Cerebellar nuclear complex (tissue), 1 donor: ENCODE results near the gene IFRD2.
"Not testable (repeated sequence)": the region's sequence is repeated elsewhere in the genome, so short reads cannot be mapped to it uniquely, and the experiment has no call there.

Experiments
- DNase-seq, 2 experiments: peaks; one replicate each; lab custom pipeline; 2025; lab: John Stamatoyannopoulos, UW

IFRD2 gene

DNA sequence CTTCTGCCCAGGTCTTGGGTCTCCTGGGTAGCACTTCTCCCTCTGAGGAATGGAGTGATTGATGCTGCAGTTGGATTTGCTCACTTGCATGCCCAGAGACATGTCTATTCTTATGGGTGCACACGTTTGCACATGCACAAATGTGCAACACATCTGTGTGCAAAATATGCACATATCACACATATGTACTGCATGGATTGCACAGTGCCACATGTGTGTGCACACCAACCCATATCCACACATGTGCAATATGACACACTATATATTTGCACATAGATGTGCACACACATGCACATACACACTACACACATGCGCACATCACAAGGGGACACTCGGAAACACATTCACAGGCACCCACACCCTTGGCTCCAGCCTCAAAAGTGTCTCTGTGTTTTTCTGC is 24.0 kb downstream of the IFRD2 start:
- DNase-seq: no peak

DNA sequence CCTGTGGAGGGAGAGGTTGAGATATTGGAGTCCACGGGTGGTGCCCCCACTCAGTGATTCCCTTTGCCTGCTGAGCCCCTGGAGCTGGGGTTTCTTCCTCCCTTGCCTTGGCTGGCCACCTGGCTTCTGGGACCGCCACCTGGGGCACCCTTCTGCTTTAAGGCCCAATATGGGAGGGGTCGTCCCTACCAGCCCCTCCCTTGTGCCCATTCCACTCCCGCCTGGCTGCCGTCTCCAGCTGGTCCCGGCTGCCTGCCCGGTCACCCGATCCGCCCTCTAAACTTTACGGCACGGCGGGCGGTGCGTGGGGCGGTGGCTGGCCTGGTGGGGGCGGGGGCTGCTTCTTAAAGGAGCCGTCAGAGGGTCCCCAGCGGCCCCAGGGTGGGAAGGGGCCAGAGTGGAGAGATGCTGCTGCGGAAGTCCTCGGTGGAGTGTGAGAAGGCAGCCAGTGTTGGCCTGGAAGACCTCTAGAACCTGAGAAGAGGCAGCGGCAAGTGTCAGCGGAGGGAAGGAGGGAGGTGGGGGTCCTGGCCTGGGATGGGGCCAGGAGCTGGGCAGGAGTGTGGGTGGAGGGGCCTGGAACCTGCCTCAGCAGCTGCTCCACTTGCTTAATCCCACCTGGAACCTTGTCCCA is 24.8 kb downstream of the IFRD2 start:
- no peak for DNase-seq

DNA sequence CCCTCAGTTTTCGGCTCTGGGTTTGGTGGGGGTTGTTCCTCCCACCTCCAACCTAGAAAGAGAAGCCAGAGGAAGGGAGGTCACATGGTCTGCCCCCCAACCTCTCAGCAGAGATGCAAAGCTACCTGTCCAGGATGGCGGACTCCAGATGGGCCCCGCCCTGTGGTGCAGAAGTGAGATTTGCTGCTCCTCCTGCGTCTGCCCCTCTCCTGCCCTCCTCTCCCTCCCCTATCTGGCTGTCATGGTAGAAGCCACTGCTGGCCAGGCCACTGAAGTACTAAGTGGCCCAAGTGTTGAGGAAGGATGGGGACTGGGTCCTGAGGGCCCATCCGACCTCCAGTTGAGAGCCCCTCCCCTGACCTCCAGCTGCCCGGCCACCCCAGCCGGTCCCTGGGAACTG is 25.4 kb downstream of the IFRD2 start:
- no peak for DNase-seq

DNA sequence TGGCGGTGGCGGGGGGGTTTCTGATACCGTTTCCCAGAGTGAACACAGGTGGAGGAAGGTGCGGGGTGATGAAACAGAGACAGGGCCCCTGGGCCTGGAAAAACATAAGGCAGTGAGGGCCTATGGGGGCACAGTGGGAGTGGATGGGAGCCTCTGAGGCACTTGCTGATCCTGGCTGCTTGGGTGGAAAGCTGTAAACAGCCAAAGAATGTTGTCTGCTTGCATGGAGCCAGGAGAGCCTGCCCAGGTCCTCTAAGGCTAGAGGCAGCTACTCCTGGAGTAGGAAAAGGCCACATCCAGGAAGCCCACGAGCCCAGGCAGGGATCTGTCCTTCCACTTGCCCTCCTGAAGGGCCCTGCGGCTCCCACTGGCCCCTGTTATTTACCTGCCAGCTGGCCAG is 26.2 kb downstream of the IFRD2 start:
- no peak for DNase-seq

DNA sequence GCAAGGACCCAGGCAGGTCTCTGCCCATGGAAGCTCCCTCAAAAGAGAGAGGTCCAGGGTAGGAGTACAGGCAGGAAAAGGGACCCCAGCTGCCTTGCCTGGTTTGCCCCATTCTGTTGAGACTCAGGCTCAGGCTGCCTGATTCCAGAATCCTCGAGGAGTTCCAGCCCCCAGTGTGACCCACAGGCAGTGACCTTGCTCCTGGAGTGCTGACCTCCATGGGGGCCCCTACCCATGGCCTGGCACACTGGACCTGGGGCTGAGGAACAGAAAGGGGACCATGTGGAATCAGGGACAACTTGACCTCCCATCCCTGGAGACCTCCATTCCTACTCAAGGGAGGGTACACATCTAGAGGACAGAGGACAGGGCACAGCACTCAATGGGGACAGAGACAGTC is 26.7 kb downstream of the IFRD2 start:
- no peak for DNase-seq

DNA sequence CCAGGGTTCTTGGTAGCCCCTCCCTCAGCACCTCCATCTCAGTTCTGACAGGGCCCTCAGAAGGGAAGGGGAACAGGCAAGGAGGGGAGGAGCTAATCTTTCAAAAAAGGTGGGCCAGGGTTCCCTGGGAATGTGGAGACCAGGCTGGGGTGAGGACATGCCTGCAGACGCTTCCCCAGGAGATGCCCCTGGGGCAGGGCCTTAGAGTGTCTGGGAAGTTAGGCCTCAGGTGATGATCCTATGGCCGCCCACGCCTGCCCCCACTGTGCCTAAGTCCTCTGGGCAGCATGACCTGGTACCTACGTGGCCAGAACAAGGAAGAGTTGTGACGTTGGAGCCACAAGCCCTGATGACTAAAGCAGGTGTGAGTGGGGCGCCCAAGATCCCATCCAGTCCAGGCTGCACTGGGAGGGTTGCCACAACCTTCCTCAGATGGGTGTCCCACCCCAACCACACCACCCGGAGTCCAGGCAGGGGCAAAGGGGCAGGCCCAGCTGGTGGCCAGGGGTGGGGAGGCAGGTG is 27.2 kb downstream of the IFRD2 start:
- no peak for DNase-seq

DNA sequence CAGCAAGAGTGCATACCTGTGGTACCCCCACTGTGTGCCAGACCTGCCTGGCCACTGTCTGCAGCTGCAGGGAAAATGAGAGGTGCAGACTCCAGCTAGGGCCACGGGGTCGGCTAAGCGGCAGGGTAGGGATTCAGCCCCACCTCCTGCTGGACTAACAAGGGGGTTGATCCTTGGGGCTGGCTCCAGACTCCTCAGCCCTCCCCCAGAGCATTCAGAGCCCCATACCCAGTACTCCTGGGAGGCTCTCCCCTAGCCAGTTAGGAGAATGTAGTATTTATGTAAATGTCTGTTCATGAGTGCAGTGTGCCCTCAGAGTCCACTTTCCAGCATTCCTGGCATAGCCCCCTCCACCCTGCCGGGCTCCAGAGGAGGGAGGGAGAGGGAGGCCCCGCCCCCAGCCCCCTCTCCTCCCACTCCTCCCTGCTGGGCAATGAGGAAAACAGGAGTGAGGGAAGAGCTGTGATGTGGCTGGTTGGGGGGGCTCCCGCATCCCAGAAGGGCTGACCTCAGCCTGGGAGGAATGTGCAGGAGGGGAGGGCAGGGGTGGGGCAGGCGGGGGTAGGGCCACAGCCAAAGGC is 27.8 kb downstream of the IFRD2 start:
- no peak for DNase-seq

DNA sequence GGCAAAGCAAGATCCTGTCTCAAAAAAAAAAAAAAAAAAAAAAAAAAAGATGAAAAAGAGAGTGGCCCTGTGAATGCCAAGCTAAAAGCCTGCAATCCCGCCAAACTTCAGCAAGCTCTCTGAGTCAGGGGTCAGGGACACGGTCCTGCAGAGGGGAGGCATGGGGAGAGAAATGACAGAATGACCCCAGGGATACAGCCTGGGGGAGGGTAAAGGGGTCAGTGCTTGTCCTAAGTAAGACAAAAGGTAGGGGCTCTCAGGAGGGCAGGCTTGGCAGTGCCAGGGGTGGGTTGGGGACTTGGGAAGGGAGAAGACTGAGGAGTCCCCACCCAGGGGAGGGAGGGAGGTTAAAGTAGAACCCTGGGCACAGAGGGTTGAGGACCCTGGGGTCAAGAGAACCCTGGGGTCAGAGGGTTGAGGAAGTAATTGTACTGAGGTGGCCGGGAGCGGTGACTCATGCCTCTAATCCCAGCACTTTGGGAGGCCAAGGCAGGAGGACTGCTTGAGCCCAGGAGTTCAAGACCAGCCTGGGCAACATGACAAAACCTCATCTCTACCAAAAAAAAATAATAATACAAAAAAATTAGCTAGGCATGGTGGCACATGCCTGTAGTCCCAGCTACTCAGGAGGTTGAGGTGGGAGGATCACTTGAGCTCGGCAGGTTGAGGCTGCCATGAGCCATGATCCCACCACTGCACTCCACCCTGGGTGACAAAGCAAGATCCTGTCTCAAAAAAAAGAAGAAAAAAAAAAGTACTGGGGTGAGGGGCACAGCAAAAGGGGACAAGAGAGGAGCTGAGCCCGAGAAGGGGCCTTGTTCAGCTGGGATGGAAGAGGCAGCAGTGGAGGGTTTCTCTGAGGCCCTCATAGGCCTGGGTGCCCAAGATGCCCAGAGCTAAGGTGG is 28.5 kb downstream of the IFRD2 start:
- no peak for DNase-seq

DNA sequence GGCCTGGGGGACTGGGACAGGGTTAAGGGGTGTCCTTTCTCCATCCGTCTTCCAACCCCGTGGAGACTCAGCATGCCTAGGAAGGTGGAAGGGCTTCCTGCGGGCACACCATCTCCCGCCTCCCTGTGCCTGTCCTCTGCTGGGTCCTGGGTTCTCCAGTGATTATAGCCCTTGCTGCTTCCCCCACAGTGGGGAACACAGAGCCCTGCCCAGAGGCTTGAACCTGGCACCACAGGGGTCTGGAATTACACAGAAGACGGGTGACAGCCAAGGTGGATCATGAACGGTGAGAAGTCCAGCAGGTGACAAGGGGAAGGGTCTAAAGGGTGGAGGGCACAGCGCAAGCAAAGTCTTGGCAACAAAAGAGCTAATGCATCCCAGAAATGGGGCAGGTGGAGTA is 29.5 kb downstream of the IFRD2 start:
- DNase-seq: no peak

DNA sequence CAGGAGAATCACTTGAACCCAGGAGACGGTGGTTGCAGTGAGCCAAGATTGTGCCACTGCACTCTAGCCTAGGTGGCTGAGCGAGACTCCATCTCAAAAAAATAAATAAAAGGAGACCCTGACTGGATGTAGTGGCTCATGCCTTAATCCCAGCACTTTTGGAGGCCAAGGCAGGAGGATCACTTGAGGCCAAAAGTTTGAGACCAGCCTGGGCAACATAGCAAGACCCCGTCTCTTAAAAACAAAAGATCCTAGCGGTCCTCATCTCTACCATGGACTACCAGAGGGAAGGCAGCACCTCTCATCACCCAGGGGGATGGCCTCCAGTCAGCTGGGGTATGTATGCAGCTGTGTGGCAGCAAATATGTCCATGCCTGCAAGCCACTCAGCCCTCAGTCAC is 30.0 kb downstream of the IFRD2 start:
- not testable (repeated sequence) for DNase-seq

DNA sequence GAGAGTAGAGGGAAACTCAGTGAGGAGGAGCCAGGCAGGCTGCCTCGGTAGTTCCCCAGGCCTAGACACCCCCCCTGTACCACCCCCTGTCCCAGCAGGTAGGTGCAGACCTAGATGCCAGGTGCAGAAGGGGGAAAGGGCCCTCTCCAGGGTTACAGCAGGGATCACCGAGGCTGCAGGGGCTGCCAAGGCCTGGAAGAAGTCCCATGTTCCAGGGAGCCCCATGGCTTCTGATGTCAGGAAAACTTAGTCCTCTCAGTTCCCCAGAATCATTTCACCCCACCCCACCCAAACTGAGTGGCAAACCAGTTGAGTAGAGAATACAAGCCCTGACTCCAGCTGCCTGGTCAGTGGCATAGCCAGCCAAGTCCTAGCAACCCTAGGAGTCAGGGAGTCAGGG is 30.7 kb downstream of the IFRD2 start:
- DNase-seq: no peak

DNA sequence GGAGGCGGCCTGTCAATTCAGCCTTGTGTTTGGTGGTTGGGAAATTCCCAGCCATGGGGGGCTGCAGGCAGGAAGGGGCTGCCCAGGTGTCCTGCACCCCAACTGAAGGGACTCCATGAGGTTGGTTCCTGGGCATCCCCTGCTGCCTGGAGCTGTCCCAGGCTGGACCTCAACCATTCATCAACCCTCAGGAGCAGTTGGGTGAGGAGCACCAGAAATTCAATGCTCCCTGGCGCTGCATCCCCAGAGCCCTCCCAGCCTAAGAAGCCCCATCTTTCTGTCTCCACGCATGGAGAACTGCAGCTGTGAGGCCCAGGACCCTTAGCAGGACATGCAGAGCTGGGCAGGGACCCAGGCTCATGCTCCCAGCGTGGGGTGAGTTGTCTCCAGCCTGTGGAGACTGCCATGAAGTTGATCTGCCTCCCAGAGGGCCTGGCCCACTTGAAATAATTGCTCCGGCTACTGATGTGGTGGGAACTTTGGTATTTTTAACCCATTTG is 31.2 kb downstream of the IFRD2 start:
- DNase-seq: no peak

DNA sequence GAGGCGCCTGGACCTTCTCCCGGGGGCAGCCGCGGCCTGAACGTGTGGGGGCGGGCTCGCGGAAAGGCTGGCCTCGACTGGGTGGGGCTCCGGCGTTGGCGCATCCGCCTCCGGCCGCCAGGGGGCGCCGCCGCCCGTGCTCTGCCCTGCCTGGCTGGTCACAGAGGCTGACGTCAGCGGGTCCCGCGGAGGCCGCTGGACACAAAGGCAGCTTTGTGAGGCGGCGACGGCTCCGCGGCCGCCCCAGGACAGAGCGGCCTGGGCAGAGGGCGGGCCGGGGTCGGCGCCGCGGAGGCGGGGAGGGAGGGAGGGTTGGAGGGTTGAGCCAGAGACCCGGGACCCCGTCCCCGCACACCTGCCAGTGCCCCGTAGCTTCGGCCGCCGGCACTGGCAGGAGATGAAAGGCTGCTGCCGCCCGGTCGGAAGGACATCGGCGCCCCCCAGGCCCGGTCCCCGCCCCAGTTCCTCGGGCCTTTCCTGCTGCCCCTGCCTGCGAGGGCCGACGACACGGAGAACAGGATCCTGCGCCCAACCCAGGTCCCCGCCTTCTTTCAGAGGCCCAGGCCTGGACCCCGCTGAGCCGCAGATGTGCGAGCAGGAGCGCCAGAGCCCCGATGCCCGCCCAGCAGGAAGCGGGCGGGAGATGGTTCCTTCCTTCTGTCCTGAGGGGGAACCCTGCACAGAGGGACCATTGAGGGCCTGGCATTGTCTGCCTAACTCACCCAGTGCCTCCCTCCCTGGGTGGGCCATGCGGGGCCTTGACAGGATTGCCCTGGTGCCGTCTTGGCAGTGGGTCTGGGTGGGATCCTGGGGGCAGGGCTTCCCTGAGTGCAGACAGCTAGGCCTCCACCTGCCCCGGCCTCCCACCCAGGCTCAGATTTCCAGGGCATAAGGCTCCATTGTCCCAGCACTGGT is 31.9 kb downstream of the IFRD2 start:
- DNase-seq: peak; percentile 9 to 62

DNA sequence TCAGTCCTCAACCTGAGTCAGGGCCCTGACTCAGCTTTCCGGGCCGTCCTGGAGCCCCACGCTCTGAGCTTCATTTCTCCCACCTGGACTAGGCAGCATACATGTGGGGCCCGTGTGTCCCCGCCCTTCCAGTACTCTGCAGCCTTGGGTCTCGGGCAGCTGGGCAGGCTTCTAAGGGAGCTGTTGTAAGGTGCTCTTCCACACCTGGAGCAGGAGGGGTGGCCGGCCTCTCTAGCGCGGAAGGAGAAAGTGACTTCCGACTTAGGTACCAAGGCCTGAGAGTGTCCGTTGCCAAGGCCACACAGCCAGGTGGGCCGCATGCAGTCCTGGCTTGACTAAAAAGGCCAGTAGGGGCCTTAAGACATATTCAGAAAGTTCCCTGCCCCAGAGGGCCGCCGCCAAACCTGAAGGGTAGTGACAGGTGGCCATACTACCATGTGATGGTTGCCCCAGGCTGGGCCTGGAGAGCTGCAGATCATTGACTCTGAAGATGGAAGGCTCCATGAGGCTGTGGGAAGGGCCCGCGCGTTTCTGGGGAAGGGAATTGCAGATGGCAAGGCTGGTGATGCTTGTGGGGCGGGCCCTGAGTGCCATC is 32.7 kb downstream of the IFRD2 start:
- no peak for DNase-seq

DNA sequence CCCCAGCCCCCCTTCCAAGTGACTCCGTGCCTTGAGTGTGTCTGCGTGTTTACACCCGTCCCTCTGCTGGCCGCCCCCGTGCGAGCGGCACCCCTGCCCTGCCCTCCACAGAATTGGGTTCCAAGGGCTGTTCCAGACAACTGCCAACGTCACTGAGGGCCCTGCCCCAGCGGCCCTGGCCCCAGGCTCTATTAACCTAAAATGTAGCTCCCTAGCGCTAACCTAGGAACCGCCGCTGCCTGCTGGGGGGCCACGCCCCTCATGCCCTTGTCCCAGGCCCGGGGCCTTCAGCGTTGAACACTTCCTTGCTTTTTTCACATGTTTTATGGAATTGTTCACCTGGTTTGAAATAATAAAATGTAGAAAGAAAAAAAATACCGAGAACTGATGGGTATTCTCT is 33.2 kb downstream of the IFRD2 start:
- DNase-seq: no peak

DNA sequence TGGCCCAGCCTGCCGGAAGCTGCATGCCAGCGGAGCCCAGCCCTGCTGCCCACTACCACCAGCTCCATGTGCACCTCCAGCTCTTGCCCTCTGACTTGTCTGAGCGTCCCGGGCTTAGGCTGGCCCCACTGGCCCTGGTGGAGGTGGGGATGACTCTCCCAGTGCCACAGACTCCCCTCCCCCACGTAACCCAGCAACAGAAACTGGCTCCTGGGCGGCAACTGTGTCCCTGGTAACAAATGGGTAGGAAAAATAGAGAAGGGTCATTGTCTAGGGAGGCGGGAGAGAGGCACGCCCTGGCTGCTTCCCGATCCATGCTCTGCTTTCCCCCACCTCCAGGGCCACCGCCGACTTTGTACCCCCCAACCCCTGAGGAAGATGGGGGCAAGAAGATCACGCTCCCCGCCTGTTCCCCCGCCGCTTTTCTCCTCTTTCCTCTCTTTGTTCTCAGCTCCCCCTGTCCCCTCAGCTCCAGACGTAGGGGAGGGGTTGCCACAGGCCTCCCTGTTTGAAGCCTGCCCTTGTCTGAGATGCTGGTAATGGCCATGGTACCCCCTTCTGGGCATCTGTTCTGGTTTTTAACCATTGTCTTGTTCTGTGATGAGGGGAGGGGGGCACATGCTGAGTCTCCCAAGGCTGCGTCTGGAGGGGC is 34.1 kb downstream of the IFRD2 start:
- DNase-seq: no peak

DNA sequence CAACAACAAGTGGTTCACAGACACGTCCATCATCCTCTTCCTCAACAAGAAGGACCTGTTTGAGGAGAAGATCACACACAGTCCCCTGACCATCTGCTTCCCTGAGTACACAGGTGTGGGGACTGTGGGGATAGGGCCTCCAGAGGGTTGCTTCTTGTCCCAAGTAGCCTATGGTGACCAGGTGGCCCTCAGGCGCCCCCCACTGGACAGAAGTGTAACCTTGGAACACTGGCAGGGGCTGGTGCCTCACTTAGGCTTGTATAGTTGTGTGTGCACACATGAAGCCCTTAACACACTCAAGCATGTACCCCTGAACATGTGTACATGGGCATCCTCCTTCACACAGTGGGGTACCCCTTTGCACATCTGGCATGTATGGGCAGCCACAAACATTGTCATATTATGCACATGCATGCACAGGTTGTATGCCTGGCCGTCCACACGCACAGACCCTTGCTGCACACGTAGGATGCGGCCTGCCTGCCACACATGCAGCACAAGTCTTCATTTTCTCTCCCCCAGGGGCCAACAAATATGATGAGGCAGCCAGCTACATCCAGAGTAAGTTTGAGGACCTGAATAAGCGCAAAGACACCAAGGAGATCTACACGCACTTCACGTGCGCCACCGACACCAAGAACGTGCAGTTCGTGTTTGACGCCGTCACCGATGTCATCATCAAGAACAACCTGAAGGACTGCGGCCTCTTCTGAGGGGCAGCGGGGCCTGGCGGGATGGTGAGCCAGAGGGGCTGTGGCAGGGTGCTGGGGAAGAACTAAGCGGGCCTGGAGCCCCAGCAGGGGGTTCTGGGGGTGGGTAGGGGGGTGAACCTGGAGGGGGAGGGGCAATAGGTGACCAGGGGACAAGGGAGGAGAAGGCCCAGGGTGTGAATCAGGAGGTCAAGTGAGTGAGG is 35.0 kb downstream of the IFRD2 start:
- no peak for DNase-seq

DNA sequence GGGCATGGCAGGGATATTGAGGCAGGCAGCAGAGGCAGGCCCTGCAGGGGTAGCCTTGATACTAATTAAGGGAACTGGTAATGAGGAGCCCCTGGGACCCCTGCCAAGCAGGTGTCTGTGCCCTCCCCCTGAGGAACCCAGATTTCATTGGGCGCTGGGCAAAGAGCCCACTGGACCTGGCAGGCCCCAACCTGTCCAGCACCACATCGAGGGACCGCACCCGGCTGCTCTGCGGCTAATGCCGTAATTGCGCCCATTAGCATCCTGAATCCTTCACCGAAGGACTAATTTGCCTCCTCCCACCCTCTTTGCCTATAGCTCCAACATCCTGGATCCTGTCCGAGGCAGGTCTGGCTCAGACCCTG is 37.0 kb downstream of the IFRD2 start:
- no peak for DNase-seq

DNA sequence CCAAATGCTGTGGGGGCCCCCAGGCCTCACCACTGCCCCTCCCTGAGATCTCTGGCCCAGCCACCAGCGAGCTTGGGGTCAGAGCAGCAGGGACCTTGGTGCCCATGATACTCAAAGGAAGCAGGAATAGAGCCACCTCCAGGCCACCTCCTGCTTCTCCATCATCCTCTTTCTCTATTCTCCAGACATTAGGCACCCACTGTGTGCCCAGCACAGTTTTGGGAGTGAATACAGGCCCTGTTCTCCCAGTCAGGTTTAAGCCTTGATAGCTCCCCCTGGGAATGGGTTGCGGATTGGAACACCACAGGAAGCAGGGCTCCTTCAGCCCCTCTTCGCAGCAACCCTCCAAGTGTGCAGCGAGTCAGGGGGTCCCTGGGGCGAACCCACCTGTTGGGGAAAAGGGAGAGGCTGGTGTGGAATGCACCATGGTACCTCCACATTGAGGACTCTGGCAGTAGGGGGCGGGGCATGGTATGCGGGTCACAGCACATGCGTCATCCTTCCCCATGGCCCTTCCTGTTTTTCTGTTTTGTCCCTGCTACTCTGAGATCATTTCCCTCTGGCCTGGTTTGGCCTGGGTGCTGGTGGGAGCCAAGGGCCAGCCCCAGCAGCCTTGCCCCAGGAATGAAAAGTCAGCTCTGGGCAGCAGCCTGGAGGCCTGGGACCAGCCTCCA is 37.5 kb downstream of the IFRD2 start:
- DNase-seq: no peak
